Thyroid gland (tissue), 4 donors: ENCODE measurements around the gene UBE2A.

Source experiments
- CTCF ChIP-seq, 6 experiments: fragments of 200-600 bp in 3 of 6; fragments of 450-650 bp in 3 of 6; sonication (generic) in 3 of 6; IDR thresholded peaks; one replicate each; pipeline ENCODE4 v1.5.1; 2016 to 2019; ENCODE audit warnings: antibody characterized with exemption in 6 of 6, mild to moderate bottlenecking in 2 of 6, inconsistent platforms in 1 of 6, moderate library complexity in 1 of 6
- POLR2A ChIP-seq, 2 donors: fragments of 450-650 bp; IDR thresholded peaks; one replicate each; pipeline ENCODE4 v1.6.1; 2017; ENCODE audit warnings: antibody characterized with exemption in 2 of 2, mild to moderate bottlenecking in 2 of 2, moderate library complexity in 1 of 2

GRCh38 chrX:119583431-119584059, 9.2 kb downstream of the UBE2A start:
- TF ChIP-seq CTCF (IDR thresholded peaks at IDR 0.05), result no peak
- TF ChIP-seq POLR2A (IDR thresholded peaks at IDR 0.05), result no peak
